GM21526 (cell line): ENCODE measurements around the gene MIB2.

Experiments used
- ATAC-seq: cut with Tn5 transposase; IDR thresholded peaks from one replicate; pipeline ENCODE4 v1.9.1; 2021; ENCODE audit warnings: moderate library complexity; ENCODE audit not compliant: unreplicated experiment, low FRiP score

Gene MIB2

GRCh38 chr1:1597275-1597930 is 17.9 kb upstream of the MIB2 start:
- ATAC-seq = no peak

- ATAC-seq = no peak
These were observed 17.1 kb upstream of the MIB2 start for GRCh38 chr1:1598051-1598719.

GRCh38 chr1:1598720-1599029 is 16.6 kb upstream of the MIB2 start:
- ATAC-seq = no peak

GRCh38 chr1:1599030-1599934 is 16.0 kb upstream of the MIB2 start:
- no peak for ATAC-seq

- ATAC-seq = no peak
These were observed 15.1 kb upstream of the MIB2 start, which contains the start of gene FNDC10 for GRCh38 chr1:1599935-1600860. TSS of gene FNDC10 (minus strand) at chr1:1600135. CDS start at chr1:1600015, 120 bp downstream.

GRCh38 chr1:1600861-1601563 is 14.3 kb upstream of the MIB2 start:
- no peak for ATAC-seq

- ATAC-seq = no peak
These were observed 13.6 kb upstream of the MIB2 start for GRCh38 chr1:1601564-1602303.

GRCh38 chr1:1602304-1602967 is 12.9 kb upstream of the MIB2 start:
- no peak for ATAC-seq

- no peak for ATAC-seq
These were observed 12.3 kb upstream of the MIB2 start for GRCh38 chr1:1602968-1603506.

- ATAC-seq = no peak
These were observed 11.5 kb upstream of the MIB2 start for GRCh38 chr1:1603671-1604373.

- ATAC-seq = no peak
These were observed 10.8 kb upstream of the MIB2 start for GRCh38 chr1:1604374-1605033.

GRCh38 chr1:1605034-1605591 is 10.2 kb upstream of the MIB2 start:
- no peak for ATAC-seq

GRCh38 chr1:1605724-1606123 is 9.6 kb upstream of the MIB2 start:
- no peak for ATAC-seq

GRCh38 chr1:1606232-1606631 is 9.1 kb upstream of the MIB2 start:
- ATAC-seq = no peak

GRCh38 chr1:1609822-1610485 is 5.3 kb upstream of the MIB2 start:
- no peak for ATAC-seq

GRCh38 chr1:1610796-1611195 is 4.5 kb upstream of the MIB2 start:
- ATAC-seq = no peak

- no peak for ATAC-seq
These were observed 3.2 kb upstream of the MIB2 start for GRCh38 chr1:1612104-1612400.
